Skeletal muscle satellite cell (primary cell): ENCODE results near the gene RNF128.
A peak's percentile ranks its signal among the peaks of the same experiment; 100 is the strongest.

ENCODE experiments used
- H3K27me3 ChIP-seq: 2 replicates; pipeline ENCODE4 v1.7.0; 2013; ENCODE audit warnings: low read length; ENCODE audit not compliant: control insufficient read depth, insufficient read depth
- H3K36me3 ChIP-seq: 2 replicates; pipeline ENCODE4 v1.7.0; 2013; ENCODE audit warnings: mild to moderate bottlenecking, control low read depth, low read length; ENCODE audit not compliant: insufficient read depth
- H3K4me1 ChIP-seq: 2 replicates; pipeline ENCODE4 v1.7.0; 2013; ENCODE audit warnings: low read length; ENCODE audit not compliant: control insufficient read depth, insufficient read depth
- H3K4me2 ChIP-seq: 2 replicates; pipeline ENCODE4 v1.7.0; 2013; ENCODE audit warnings: mild to moderate bottlenecking, low read length
- H3K4me3 ChIP-seq: 2 replicates; pipeline ENCODE4 v1.7.0; 2013; ENCODE audit warnings: low read length
- H3K9ac ChIP-seq: 2 replicates; pipeline ENCODE4 v1.7.0; 2013; ENCODE audit warnings: mild to moderate bottlenecking, low read depth, low read length, moderate library complexity
- H3K9me3 ChIP-seq: replicated peaks from 2 replicates; pipeline ENCODE4 v1.7.0; 2013; ENCODE audit warnings: mild to moderate bottlenecking, control low read depth, low read length

The RNF128 gene

GRCh38 chrX:106716004-106716403 lies 10.5 kb upstream of the RNF128 start:
- Histone ChIP-seq H3K36me3 (no peaks in the 10 kb centered on the region), H3K9me3 (no peaks in the 10 kb centered on the region), H3K27me3 (peaks cover 21% of the 10 kb centered on the region), H3K4me3 (no peak overlapping the region), H3K9ac (no peak overlapping the region), H3K4me1 (no peaks in the 10 kb centered on the region), H3K4me2 (no peak overlapping the region)

GRCh38 chrX:106716463-106716862 lies 10.0 kb upstream of the RNF128 start:
- Histone ChIP-seq H3K9me3 (no peaks in the 10 kb centered on the region), H3K4me2 (no peak overlapping the region), H3K4me3 (no peak overlapping the region), H3K9ac (no peak overlapping the region), H3K36me3 (no peaks in the 10 kb centered on the region), H3K4me1 (no peaks in the 10 kb centered on the region), H3K27me3 (peaks cover 25% of the 10 kb centered on the region)

- H3K36me3 ChIP-seq = no peaks in the 10 kb centered on the region
- H3K4me2 ChIP-seq = no peak overlapping the region
- peaks cover 23% of the 10 kb centered on the region for H3K27me3 ChIP-seq
- no peak overlapping the region for H3K9ac ChIP-seq
- H3K4me1 ChIP-seq = no peaks in the 10 kb centered on the region
- no peak overlapping the region for H3K4me3 ChIP-seq
- no peaks in the 10 kb centered on the region for H3K9me3 ChIP-seq
Measured at GRCh38 chrX:106718709-106719108, 7.8 kb upstream of the RNF128 start.

- Histone ChIP-seq H3K9ac (peak overlapping the region; percentile 65), H3K27me3 (peaks cover 13% of the 10 kb centered on the region), H3K9me3 (no peaks in the 10 kb centered on the region), H3K4me2 (peak overlapping the region; percentile 88), H3K36me3 (no peaks in the 10 kb centered on the region), H3K4me3 (peak overlapping the region; percentile 72), H3K4me1 (no peaks in the 10 kb centered on the region)
Measured at GRCh38 chrX:106725931-106726330, 570 bp upstream of the RNF128 start.

- H3K36me3 ChIP-seq = no peaks in the 10 kb centered on the region
- H3K9ac ChIP-seq = no peak overlapping the region
- H3K4me3 ChIP-seq = no peak overlapping the region
Measured at GRCh38 chrX:106728337-106728736, 1.8 kb downstream of the RNF128 start.

GRCh38 chrX:106730401-106730800 lies 3.9 kb downstream of the RNF128 start:
- H3K36me3 ChIP-seq = no peaks in the 10 kb centered on the region
- peaks cover 14% of the 10 kb centered on the region for H3K27me3 ChIP-seq
- H3K4me2 ChIP-seq = no peak overlapping the region
- no peak overlapping the region for H3K4me3 ChIP-seq
- no peaks in the 10 kb centered on the region for H3K4me1 ChIP-seq
- H3K9ac ChIP-seq = no peak overlapping the region
- H3K9me3 ChIP-seq = no peaks in the 10 kb centered on the region

More at GRCh38 chrX:106728337-106728736, 1.8 kb downstream of the RNF128 start:
- H3K4me1 ChIP-seq = no peaks in the 10 kb centered on the region
- H3K27me3 ChIP-seq = peaks cover 7% of the 10 kb centered on the region
- no peak overlapping the region for H3K4me2 ChIP-seq
- H3K9me3 ChIP-seq = no peaks in the 10 kb centered on the region

- H3K9me3 ChIP-seq = no peaks in the 10 kb centered on the region
- H3K36me3 ChIP-seq = no peaks in the 10 kb centered on the region
- H3K9ac ChIP-seq = no peak overlapping the region
- no peaks in the 10 kb centered on the region for H3K4me1 ChIP-seq
- H3K27me3 ChIP-seq = peaks cover 10% of the 10 kb centered on the region
- H3K4me2 ChIP-seq = no peak overlapping the region
- H3K4me3 ChIP-seq = no peak overlapping the region
Measured at GRCh38 chrX:106731590-106731989, 5.1 kb downstream of the RNF128 start.

- no peak overlapping the region for H3K4me3 ChIP-seq
- no peak overlapping the region for H3K4me2 ChIP-seq
- no peaks in the 10 kb centered on the region for H3K36me3 ChIP-seq
- H3K27me3 ChIP-seq = peaks cover 7% of the 10 kb centered on the region
- H3K9ac ChIP-seq = no peak overlapping the region
- no peaks in the 10 kb centered on the region for H3K4me1 ChIP-seq
- H3K9me3 ChIP-seq = no peaks in the 10 kb centered on the region
Measured at GRCh38 chrX:106734827-106735226, 8.3 kb downstream of the RNF128 start.

- no peaks in the 10 kb centered on the region for H3K4me1 ChIP-seq
- no peaks in the 10 kb centered on the region for H3K9me3 ChIP-seq
- no peaks in the 10 kb centered on the region for H3K27me3 ChIP-seq
- no peaks in the 10 kb centered on the region for H3K36me3 ChIP-seq
- no peak overlapping the region for H3K4me3 ChIP-seq
- H3K4me2 ChIP-seq = no peak overlapping the region
- H3K9ac ChIP-seq = no peak overlapping the region
Measured at GRCh38 chrX:106740193-106740780, 13.8 kb downstream of the RNF128 start.

GRCh38 chrX:106742193-106742592 lies 15.7 kb downstream of the RNF128 start:
- Histone ChIP-seq H3K36me3 (no peaks in the 10 kb centered on the region), H3K27me3 (peaks cover 4% of the 10 kb centered on the region), H3K9me3 (no peaks in the 10 kb centered on the region), H3K4me3 (no peak overlapping the region), H3K4me2 (no peak overlapping the region), H3K9ac (no peak overlapping the region), H3K4me1 (no peaks in the 10 kb centered on the region)

- no peak overlapping the region for H3K4me3 ChIP-seq
- H3K36me3 ChIP-seq = no peaks in the 10 kb centered on the region
- H3K4me1 ChIP-seq = no peaks in the 10 kb centered on the region
- H3K9me3 ChIP-seq = no peaks in the 10 kb centered on the region
- H3K4me2 ChIP-seq = no peak overlapping the region
- H3K27me3 ChIP-seq = peaks cover 4% of the 10 kb centered on the region
- H3K9ac ChIP-seq = no peak overlapping the region
Measured at GRCh38 chrX:106742805-106743204, 16.3 kb downstream of the RNF128 start.

- Histone ChIP-seq H3K4me3 (no peak overlapping the region), H3K27me3 (peaks cover 4% of the 10 kb centered on the region), H3K36me3 (no peaks in the 10 kb centered on the region), H3K9ac (no peak overlapping the region), H3K4me2 (no peak overlapping the region), H3K4me1 (no peaks in the 10 kb centered on the region), H3K9me3 (peaks cover 4% of the 10 kb centered on the region)
Measured at GRCh38 chrX:106748377-106748776, 21.9 kb downstream of the RNF128 start.
